ENCODE results near the gene AGGF1.

Gene AGGF1

GRCh38 chr5:77028631-77029375 lies 1.4 kb upstream of the AGGF1 start:
- TF ChIP-seq CTCF (IDR thresholded peaks at IDR 0.05; ENCODE audit: borderline replicate concordance, insufficient read depth, low read depth, low read length) = no peak
- no peak overlapping the region for H3K4me3 ChIP-seq (ENCODE audit: low read depth, low read length)

GRCh38 chr5:77029376-77029885 lies 773 bp upstream of the AGGF1 start:
- H3K4me3 ChIP-seq (ENCODE audit: low read depth, low read length) = no peak overlapping the region
- TF ChIP-seq CTCF (IDR thresholded peaks at IDR 0.05; ENCODE audit: borderline replicate concordance, insufficient read depth, low read depth, low read length) = no peak

GRCh38 chr5:77031891-77032290 lies 1.7 kb downstream of the AGGF1 start:
- no peak for TF ChIP-seq CTCF (IDR thresholded peaks at IDR 0.05; ENCODE audit: borderline replicate concordance, insufficient read depth, low read depth, low read length)
- no peak overlapping the region for H3K4me3 ChIP-seq (ENCODE audit: low read depth, low read length)

- TF ChIP-seq CTCF (IDR thresholded peaks at IDR 0.05; ENCODE audit: borderline replicate concordance, insufficient read depth, low read depth, low read length) = no peak
- no peak overlapping the region for H3K4me3 ChIP-seq (ENCODE audit: low read depth, low read length)
Observed at GRCh38 chr5:77032635-77033034, 2.4 kb downstream of the AGGF1 start.

GRCh38 chr5:77033338-77033737 lies 3.1 kb downstream of the AGGF1 start:
- no peak for TF ChIP-seq CTCF (IDR thresholded peaks at IDR 0.05; ENCODE audit: borderline replicate concordance, insufficient read depth, low read depth, low read length)
- no peak overlapping the region for H3K4me3 ChIP-seq (ENCODE audit: low read depth, low read length)

- H3K4me3 ChIP-seq (ENCODE audit: low read depth, low read length) = no peak overlapping the region
- no peak for TF ChIP-seq CTCF (IDR thresholded peaks at IDR 0.05; ENCODE audit: borderline replicate concordance, insufficient read depth, low read depth, low read length)
Observed at GRCh38 chr5:77035950-77036349, 5.7 kb downstream of the AGGF1 start.

- TF ChIP-seq CTCF (IDR thresholded peaks at IDR 0.05; ENCODE audit: borderline replicate concordance, insufficient read depth, low read depth, low read length) = no peak
- H3K4me3 ChIP-seq (ENCODE audit: low read depth, low read length) = no peak overlapping the region
Observed at GRCh38 chr5:77046416-77047073, 16.3 kb downstream of the AGGF1 start.

Data from GM12875 (cell line).